NCI-H146 treated with DMSO at 0.1 percent for 48 hours (cell line): ENCODE measurements around the gene SOCS4.
A peak's percentile ranks its signal among the peaks of the same experiment; 100 is the strongest.
"Not testable (repeated sequence)": the region's sequence is repeated elsewhere in the genome, so short reads cannot be mapped to it uniquely, and the experiment has no call there.

Experiments used
- DNase-seq: peaks from one replicate; lab custom pipeline; 2025; ENCODE audit not compliant: unreplicated experiment; lab: John Stamatoyannopoulos, UW

The SOCS4 gene

DNA sequence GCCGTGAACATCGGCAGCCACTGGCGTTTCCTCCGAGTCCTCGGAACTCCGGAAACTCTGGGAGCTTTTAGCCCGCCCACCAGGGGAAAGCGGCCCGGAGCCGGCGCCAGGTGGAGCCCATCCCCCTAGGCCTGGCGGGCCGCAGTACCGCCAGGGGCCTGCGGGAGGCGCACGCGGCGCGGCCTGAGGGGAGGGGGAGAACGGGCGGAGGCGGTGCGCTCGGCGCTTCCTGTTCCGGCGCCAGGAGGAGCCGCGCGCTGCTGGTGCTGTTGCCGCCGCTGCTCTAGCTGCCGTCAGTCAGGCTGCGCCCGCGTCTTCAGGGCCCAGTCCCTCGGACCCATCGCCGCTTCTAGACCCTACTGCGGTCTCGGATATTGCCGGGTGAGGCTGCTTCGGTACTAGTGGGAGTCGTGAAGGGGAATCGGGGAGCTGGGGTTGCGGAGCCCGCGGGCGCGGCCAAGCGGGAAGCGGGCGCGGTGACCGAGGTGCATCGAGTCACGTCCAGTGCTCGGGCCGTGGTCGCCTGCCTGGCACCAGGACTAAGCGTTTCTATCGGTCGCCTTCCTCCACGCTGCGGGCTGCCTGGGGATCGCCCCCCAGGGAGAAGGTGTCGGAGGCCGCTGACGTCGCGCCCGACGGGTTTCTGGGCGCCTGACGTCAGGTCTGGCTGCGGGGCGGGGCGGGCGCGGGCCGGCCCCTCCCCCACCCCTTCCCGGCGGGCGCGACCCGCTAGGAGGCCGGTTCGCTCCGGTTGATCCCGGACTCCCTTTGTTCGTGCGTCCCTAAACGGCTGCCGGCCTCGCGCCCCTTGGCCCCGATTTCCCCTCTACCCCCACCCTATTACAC, 24.6 kb downstream of the SOCS4 start, which contains the start of gene MAPK1IP1L:
MAPK1IP1L (plus strand) TSS at position 225 of the 846 bp plus-strand sequence. CDS start 10,037 bp downstream, outside the sequence.
- peak; percentile 80 for DNase-seq

DNA sequence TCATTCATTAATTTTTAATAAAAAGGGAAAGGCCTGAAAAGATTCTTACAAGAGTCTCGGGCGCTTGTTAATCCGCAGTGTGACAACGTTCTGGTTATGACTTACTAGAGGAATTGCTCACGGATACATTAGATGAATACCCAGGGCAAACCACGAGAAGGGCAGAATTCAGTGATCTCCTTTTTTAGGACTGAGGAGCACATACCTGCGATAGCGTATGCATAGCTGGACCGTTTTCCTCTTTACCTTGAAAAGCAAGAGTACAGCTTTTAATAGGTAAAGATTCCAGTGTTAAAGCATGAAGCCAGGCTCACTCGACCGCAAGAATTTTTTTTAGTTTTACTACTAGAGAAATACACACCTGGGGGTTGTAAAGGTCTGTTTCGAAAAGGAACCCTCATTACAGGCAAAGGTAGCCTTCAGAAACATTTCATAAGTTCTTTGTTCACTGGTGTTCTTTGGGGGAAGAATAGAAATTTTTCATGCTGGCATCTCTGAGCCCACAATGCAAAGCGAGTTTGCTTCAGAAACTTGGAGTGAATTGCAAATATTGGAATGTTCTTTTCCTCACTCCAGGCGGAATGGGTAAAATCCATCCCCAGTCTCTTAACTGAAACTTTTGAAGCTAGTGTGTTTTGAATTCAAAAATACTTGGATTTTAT, 25.4 kb downstream of the SOCS4 start:
- DNase-seq, result peak; percentile 63

DNA sequence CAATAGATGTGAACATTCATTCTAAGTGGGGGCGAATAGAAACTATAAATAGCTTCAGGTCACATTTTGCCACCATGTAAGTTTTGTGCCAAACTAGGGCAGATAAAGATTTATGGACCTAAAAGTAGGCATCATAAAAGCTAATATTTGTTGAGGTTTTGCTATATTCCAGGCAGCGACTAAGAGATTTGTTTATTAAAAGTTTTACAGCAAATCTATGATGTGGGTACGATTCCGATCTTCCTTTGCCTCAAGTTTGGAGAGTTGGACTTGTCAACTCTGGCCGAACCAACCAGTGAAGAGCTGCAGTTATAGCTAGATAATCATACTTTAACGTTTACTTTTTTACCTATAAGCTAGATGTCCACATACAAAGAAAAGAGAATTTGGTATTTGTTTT, 26.0 kb downstream of the SOCS4 start:
- no peak for DNase-seq

DNA sequence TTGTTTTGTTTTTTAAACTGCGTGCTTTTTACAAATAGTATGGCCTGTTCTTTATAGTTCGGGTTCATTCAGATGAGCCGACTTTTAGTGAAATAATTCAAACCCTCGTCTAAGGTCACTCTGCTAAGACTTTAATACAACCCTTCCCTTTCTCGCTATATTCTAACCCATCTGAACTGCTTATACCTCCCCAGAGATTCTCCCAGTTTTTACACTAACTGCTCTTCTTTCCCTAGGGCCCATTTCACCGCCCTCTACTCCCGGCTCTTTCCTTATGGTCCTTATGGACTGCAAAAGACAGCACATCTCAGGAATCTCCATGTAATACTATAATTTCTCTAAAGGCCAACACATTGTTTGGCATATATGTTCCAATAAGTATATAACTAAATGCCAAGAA, 26.5 kb downstream of the SOCS4 start:
- DNase-seq, result no peak

DNA sequence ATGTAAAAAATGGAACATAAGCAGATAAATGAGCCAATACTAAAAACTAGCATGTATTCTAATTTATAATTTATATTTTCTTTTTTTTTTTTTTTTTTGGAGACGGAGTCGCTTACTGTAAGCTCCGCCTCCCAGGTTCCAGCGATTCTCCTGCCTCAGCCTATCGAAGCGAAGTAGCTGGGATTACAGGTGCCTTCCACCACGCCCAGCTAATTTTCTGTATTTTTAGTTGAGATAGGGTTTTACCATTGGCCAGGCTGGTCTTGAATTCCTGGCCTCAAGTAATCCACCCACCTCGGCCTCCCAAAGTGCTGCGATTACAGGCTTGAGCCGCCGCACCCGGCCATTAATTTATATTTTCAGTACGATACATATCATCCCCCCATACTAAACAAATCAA, 27.1 kb downstream of the SOCS4 start:
- DNase-seq, result no peak

DNA sequence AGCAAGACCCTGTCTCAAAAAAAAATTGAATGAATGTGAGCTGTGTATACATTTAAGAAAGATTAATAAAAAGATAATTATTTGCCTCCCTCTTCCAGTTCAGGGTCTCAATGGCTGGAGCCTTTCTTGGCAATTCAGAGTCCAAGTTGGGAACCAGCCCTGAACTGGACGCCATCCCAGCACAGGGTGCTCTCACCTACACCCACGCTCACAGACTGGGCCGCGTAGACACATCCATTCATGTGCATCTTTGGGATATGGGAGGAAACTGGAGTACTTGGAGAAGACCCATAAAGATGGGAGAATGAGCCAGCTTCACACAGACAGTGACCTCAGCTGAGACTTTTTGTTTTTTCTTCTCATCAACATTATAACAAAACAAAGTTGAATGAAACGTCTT, 30.9 kb downstream of the SOCS4 start:
- no peak for DNase-seq

DNA sequence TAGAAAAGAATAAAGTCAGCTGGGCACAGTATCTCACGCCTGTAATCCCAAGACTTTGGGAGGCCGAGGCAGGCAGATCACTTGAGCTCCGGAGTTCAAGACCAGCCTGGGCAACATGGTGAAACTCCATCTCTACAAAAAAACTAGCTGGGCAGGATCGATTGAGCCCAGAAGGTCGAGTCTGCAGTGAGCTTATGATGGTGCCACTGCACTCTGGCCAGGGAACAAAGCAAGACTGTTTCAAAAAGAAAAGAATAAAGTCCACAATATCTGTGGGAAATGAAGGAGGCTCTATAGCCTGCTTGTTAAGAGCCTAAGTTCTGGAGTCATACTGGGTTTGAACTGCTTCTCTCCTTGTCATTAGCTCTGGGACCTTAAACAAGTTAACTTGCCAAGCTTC, 32.3 kb downstream of the SOCS4 start:
- DNase-seq, result no peak

DNA sequence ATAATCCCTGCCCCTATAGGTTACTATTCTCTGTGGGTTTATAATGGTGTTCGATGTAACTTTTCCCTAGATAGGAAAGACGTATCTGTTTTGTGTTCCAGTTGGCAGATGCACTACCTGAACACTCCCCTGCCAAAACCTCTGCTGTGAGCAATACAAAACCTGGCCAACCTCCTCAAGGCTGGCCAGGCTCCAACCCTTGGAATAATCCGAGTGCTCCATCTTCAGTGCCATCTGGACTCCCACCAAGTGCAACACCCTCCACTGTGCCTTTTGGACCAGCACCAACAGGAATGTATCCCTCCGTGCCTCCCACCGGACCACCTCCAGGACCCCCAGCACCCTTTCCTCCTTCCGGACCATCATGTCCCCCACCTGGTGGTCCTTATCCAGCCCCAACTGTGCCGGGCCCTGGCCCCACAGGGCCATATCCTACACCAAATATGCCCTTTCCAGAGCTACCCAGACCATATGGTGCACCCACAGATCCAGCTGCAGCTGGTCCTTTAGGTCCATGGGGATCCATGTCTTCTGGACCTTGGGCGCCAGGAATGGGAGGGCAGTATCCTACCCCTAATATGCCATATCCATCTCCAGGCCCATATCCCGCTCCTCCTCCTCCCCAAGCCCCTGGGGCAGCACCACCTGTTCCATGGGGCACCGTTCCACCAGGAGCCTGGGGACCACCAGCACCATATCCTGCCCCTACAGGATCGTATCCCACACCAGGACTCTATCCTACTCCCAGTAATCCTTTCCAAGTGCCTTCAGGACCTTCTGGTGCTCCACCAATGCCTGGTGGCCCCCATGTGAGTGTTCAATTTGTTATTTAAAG, 35.7 kb downstream of the SOCS4 start:
- DNase-seq, result no peak

DNA sequence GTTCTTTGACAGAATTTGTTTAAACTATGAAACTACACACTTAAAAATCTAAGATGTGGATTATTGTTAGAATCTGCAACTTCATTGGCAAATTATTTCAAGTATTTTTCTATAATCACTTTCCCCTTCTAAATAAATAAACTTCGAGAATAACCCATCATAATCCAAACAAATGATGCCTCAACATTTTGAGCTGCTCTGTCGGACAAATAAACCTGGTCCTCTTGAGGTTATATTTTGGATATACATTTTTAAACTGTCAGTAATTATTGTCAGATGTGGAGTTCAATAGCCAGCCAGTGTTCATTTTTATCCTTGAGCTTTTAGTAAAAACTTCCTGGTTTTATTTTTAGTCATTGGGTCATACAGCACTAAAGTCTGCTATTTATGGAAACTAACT, 37.9 kb downstream of the SOCS4 start:
- DNase-seq, result not testable (repeated sequence)

DNA sequence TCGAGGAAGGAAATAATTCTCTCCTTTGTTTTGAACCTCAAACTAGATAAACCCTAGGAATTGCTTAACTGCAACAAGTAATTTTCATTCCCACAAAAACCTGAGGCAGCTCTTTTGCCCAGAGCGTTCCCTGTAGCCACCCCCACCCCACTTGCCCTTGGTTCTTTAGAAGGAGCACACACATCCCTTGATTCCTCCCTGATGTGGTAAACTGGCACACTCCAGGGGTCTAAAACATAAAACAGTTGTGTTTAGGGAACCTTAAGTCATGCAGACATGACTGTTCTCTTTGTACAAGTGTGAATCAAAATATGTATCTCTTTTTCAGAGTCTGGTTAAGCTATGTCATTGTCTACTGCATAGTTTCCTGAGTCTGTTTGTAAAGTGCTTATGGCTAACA, 38.4 kb downstream of the SOCS4 start:
- DNase-seq, result no peak

DNA sequence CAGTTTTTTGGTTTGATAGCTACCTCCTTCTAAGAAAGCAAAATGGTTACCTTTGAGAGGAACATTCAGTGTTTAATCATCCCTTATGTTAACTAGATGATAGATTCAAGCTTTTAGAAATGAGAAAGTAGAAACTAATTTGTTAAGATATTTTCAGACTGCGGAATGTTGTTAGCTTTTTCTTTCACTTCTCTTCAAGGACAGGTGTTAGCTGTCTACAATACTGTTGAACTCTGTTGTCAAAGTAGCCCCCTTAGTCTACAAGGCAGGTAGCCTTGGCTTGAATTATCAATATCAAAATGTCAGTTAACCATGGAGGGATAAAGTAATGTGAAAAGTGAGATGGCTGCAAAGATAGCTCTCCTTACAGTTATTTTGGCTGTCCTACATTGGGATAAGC, 39.2 kb downstream of the SOCS4 start:
- no peak for DNase-seq

DNA sequence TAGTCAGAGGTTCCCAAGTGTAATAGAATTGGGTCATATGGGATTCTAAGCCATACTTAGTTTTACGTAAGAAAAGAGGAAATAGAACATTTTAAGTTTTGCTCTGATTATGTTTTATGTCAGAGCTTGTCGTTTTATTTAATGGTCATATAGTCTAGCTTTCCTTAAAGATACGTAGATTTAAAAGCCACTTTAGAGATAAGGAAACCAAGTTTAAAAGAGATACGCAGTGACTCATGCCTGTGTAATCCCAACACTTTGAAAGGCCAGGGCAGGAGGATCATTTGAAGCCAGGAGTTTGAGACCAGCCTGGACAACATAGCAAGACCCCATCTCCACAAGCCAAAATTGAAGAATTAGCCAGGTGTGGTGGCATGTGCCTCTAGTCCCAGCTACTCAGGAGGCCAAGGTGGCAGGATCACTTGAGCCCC, 44.0 kb downstream of the SOCS4 start:
- DNase-seq, result no peak

DNA sequence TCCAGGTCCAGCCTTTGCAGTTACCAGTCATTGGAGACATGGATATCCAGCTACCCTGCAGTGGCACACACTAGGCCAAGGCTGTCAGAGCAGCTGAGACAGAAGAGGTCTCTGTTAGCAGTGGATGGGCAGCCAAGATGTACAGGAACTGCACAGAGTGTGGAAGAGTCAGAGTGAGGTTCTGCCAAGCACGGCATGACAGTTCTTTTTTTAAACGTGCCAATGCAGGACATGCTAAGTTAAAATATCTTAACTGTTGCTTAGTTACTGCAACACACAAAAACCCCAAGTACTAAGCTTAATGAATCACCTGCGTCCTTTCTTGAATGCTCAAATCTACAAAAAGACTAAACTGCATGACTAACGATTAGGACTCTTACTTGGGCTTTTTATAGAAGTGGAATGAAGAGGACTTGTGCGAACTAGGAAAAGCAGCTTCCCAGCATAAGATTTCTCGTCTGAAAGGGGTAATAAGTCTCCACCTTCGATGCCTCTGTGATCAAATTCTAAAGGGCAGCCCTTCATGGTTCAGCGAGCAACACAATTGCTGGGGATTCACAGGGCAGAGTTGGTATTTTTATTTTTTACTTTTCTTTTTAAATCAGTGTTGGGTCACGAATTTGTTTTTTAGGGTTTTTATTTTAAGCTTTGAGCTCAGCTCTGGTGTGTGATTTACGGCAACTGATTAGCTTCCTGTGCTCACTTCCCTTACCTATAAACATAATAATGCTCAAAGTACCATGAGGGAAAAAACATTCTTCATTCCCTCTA, 45.0 kb downstream of the SOCS4 start:
- no peak for DNase-seq

DNA sequence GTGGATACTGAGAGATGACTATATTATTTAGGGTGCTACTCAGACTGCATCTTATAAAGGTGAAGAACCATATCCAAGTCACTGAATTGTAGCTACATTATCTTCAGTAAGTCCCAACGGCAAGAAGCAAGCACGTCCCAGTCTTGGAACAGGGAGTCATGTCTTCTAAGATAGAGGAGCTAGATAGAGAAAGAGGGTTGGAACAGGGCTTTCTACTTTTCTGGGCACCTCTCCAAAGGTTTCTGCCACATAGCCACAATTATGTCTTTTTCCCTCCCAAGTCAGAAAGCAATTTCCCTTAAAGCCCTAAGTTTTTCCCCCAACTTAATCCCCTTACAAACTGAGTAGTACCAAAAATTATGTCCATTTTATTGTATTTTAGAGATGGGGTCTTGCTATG, 46.8 kb downstream of the SOCS4 start:
- DNase-seq, result no peak

DNA sequence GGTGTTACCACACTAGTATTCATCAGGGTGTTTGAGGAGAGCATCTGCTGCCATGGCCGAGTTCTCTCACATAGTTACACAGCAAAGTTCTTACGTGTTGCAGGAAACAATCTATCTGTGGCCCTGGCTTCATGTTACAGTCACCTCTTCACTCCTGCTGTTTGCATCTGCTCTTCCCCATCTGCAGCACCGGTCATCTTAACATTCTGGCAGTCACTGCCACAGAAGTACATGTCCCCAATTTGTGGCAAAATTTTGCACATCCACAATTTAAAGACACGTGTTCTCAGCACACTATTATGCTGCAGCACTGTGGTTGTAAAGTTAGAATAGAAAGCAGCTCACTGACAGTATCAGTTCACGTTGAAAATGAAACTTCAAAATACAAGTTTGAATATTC, 47.6 kb downstream of the SOCS4 start:
- no peak for DNase-seq

DNA sequence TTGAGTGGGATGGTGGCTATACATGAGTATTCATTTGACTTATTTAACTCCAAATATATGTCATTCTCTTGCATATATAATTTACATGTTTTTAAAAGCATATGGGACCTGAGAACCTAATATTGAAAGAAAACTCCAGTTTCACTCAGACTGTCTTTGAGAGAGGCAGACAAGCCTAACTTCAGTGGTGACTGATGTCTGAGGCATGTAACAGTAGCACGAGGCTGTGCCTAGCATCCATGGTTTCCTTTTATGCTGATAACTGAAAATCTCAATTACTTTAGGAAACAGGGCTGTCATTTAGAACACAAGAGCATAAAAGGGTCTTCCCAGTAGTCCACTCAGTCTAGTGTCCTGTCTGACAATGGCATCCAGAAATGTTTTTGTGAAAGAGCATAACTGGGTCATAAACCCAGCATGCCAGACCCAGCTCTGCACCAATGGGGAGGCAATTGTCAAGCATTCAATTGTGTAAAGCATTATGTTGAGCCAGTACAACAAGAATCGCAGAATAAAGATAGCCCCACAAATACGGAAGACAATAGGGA, 48.7 kb downstream of the SOCS4 start:
- no peak for DNase-seq

DNA sequence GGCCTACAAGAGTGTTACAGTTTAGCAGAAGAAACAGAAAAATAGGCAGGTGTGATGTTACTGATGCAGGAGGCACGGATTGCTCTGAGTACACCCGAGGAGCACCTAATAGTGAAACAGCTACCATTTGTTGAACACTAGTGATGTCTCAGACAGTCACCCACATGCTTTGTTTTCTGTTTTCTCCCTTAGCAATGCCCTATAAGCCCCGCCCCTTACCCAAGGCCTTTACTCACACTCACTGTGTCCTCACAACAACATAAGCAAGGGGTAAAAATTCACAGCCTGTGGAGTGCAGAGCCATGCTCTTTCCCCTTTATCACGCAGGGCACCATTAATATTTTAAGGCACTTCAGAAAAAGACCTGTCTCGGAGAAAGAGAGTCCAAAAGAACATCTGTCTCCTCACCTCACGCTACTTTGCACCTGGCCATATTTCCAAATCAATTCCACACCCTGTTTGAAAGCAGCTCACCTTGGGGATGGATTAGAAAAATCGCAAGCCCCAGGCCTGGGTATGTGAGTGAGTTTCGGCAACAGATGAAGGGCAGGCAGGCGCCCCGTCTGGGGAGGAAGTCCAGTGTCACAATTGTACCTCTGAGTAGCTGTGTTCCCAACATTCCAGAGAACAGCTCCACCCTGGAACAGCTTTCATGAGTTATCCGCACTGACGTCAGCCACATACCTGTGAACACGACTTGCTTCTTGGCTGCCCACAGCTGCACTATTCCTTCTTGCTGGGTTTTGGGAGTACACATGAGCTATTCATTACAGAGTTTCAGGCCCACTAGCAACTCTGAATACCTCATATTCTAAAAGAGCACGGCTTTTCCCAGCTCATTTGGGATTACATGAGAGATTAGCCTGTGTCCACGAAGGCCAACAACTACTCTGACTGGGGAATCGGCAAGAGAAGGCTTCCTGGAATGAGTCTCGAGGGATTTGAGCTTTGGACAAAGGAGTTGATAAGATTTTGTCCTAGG, 50.4 kb downstream of the SOCS4 start:
- DNase-seq, result no peak

DNA sequence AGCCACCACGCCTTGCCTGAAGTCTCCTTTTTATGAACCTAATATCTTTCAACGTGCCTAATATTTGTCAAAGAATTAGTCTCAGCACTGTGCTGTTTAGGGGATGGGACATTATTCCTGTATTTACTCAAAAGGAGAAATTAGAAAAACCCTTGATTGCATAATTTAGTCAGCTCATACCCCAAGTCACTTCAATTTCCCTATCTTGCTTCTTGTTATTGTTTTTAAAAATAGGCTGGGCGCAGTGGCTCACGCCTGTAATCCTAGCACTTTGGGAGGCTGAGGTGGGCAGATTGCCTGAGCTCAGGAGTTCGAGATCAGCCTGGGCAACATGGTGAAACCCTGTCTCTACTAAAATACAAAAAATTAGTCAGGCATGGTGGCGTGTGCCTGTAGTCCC, 52.9 kb downstream of the SOCS4 start:
- not testable (repeated sequence) for DNase-seq

DNA sequence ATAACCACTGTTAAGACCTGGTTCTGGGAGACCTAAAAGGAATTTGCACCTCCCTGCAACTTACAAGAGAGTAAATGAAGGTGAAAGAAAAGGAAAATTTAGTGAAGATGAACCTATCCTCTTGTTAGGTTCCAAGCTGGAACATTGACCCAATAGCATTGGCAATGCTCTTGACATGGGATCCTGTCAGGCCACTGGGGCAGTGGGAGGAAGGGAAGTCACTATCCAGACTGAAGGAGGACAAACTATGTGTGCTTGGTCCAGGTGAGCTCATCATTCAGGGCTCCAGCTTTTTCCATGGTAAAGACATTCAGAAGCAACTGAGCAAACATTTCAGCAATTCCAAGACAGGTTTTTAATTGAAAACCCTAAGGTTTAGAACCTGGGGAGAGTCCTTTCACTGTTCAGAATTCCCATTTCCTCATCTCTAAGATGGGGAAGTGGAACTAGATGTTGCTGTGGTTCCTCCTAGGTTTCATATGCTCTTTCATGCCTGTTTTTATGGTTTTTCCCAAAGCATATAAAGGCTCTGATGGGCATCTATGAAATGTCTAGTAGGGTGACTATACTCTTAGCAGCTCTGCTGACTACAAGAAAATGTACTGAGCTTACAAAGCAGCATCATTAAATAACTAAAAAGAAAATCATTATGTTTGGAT, 57.5 kb downstream of the SOCS4 start:
- no peak for DNase-seq
